ENCODE results near the gene SORBS1.

The SORBS1 gene

DNA sequence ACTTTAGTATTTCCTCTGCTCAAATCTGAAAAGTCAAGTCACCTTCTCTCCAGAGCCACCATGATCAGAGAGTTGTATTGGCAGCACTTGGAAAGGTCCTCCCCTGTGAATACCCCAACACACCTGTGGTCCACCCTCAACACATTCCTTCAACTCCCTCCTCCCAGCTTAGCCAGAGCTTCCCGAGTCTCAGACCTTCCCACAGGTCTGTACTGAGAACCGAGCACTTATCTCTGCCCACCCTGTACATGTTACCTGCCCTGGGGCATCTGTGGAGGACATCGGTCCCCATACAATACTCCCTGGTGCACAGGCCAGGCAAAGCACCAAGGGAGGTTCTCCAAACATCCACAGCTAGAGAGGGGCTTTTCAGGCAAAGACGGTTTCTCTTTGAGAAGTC, 30.6 kb downstream of the SORBS1 start:
- no peaks in the 10 kb centered on the region for H3K9me2 ChIP-seq (replicated peaks; ENCODE audit: insufficient read depth, low read length)
- H3K27ac ChIP-seq (ENCODE audit: low read depth, low read length), result no peak overlapping the region
- no peak overlapping the region for H2AFZ ChIP-seq (ENCODE audit: low read depth, low read length, severe bottlenecking)
- H4K20me1 ChIP-seq (ENCODE audit: low read depth, low read length), result no peaks in the 10 kb centered on the region
- no peak overlapping the region for H3K9ac ChIP-seq (ENCODE audit: low read length)
- H3K36me3 ChIP-seq (ENCODE audit: low read length), result no peaks in the 10 kb centered on the region
- no peak overlapping the region for H3K4me2 ChIP-seq (ENCODE audit: low read depth, low read length, poor library complexity, severe bottlenecking)
- no peaks in the 10 kb centered on the region for H3K9me3 ChIP-seq (ENCODE audit: insufficient read depth, low read length)
- H3K79me2 ChIP-seq (ENCODE audit: insufficient read depth, low read length), result no peaks in the 10 kb centered on the region
- H3K4me3 ChIP-seq (ENCODE audit: insufficient read depth, low read length, poor library complexity, severe bottlenecking), result no peak overlapping the region
- TF ChIP-seq, protein P1, sequence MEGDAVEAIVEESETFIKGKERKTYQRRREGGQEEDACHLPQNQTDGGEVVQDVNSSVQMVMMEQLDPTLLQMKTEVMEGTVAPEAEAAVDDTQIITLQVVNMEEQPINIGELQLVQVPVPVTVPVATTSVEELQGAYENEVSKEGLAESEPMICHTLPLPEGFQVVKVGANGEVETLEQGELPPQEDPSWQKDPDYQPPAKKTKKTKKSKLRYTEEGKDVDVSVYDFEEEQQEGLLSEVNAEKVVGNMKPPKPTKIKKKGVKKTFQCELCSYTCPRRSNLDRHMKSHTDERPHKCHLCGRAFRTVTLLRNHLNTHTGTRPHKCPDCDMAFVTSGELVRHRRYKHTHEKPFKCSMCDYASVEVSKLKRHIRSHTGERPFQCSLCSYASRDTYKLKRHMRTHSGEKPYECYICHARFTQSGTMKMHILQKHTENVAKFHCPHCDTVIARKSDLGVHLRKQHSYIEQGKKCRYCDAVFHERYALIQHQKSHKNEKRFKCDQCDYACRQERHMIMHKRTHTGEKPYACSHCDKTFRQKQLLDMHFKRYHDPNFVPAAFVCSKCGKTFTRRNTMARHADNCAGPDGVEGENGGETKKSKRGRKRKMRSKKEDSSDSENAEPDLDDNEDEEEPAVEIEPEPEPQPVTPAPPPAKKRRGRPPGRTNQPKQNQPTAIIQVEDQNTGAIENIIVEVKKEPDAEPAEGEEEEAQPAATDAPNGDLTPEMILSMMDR (IDR thresholded peaks at IDR 0.05; ENCODE audit: insufficient read depth, low read length, poor library complexity, severe bottlenecking), result no peak
- no peak for TF ChIP-seq EZH2phosphoT487 (conservative IDR thresholded peaks at IDR 0.05; ENCODE audit: low read length)
- H3F3A ChIP-seq (ENCODE audit: insufficient read depth), result no peaks in the 10 kb centered on the region
- H3K27me3 ChIP-seq (ENCODE audit: low read length), result no peaks in the 10 kb centered on the region

DNA sequence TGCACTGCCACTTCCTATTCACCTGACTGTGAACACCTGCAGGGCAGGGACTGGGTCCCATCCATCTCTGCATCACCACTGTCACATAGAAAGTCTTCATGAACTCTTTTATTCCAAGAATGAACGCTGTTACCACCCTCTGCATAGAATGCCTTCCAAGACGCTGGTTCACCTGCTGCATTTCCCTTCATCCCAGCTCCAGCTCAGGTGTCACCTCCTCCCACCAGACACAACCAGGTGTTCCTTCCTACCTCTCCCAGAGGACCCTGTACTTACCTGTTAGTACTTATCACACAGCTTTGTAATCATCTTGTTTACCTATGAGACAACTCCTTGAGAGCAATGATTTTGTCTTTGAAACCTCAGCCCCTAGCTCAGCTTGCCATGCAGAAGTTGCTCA, 31.1 kb downstream of the SORBS1 start:
- Histone ChIP-seq H3K27me3 (ENCODE audit: low read length) (no peaks in the 10 kb centered on the region), H3K36me3 (ENCODE audit: low read length) (no peaks in the 10 kb centered on the region), H3K27ac (ENCODE audit: low read depth, low read length) (no peak overlapping the region), H3K9me3 (ENCODE audit: insufficient read depth, low read length) (no peaks in the 10 kb centered on the region), H3F3A (ENCODE audit: insufficient read depth) (no peaks in the 10 kb centered on the region), H2AFZ (ENCODE audit: low read depth, low read length, severe bottlenecking) (no peak overlapping the region), H3K9me2 (replicated peaks; ENCODE audit: insufficient read depth, low read length) (no peaks in the 10 kb centered on the region), H3K79me2 (ENCODE audit: insufficient read depth, low read length) (no peaks in the 10 kb centered on the region), H3K9ac (ENCODE audit: low read length) (no peak overlapping the region), H3K4me2 (ENCODE audit: low read depth, low read length, poor library complexity, severe bottlenecking) (no peak overlapping the region), H3K4me3 (ENCODE audit: insufficient read depth, low read length, poor library complexity, severe bottlenecking) (no peak overlapping the region), H4K20me1 (ENCODE audit: low read depth, low read length) (no peaks in the 10 kb centered on the region)
- TF ChIP-seq, protein P1 (IDR thresholded peaks at IDR 0.05; ENCODE audit: insufficient read depth, low read length, poor library complexity, severe bottlenecking), result no peak
- no peak for TF ChIP-seq EZH2phosphoT487 (conservative IDR thresholded peaks at IDR 0.05; ENCODE audit: low read length)

DNA sequence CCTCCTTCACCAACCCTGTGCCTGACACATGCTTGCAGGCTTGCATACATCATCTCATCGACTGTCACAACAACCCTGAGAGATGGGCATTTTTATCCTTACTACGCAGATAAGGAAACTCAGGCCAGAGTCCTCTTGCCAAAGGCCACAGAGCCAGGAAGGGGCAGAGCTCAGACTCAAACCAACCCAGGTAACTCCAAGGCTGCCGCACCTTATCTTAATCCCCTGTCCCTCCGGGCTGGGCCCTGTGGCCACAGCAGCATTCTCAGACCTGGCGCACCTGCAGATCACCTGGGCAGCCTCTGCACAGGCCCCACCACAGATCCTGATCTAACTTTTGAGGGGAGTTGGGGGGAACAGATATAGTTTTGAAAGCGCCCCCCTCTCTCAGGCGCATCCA, 35.1 kb downstream of the SORBS1 start:
- no peak overlapping the region for H3K4me2 ChIP-seq (ENCODE audit: low read depth, low read length, poor library complexity, severe bottlenecking)
- no peaks in the 10 kb centered on the region for H3F3A ChIP-seq (ENCODE audit: insufficient read depth)
- no peak overlapping the region for H2AFZ ChIP-seq (ENCODE audit: low read depth, low read length, severe bottlenecking)
- no peaks in the 10 kb centered on the region for H3K27me3 ChIP-seq (ENCODE audit: low read length)
- no peaks in the 10 kb centered on the region for H4K20me1 ChIP-seq (ENCODE audit: low read depth, low read length)
- no peak overlapping the region for H3K27ac ChIP-seq (ENCODE audit: low read depth, low read length)
- H3K36me3 ChIP-seq (ENCODE audit: low read length), result no peaks in the 10 kb centered on the region
- H3K9ac ChIP-seq (ENCODE audit: low read length), result no peak overlapping the region
- H3K9me2 ChIP-seq (replicated peaks; ENCODE audit: insufficient read depth, low read length), result no peaks in the 10 kb centered on the region
- no peak for TF ChIP-seq EZH2phosphoT487 (conservative IDR thresholded peaks at IDR 0.05; ENCODE audit: low read length)
- TF ChIP-seq, protein P1 (IDR thresholded peaks at IDR 0.05; ENCODE audit: insufficient read depth, low read length, poor library complexity, severe bottlenecking), result no peak
- no peak overlapping the region for H3K4me3 ChIP-seq (ENCODE audit: insufficient read depth, low read length, poor library complexity, severe bottlenecking)
- H3K9me3 ChIP-seq (ENCODE audit: insufficient read depth, low read length), result no peaks in the 10 kb centered on the region
- H3K79me2 ChIP-seq (ENCODE audit: insufficient read depth, low read length), result no peaks in the 10 kb centered on the region

DNA sequence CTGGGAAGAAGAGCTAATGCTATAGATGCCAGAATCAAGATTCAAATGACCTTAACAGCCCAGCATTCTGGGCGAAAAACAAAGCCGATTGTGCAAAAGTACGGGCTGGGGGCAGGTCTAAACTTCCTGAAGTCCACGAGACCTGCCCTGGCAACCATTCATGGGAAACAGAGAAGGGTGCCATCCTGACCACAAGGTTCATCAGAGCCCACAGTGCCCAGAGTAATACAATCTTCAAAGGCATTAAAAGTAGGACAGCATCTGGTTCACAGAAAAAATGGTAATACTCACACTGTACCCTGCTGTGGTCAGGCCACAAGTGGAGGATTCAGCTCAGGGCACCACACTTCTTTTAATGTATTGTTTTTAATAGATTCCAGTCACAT, 36.1 kb downstream of the SORBS1 start:
- H3K9me3 ChIP-seq (ENCODE audit: insufficient read depth, low read length), result no peaks in the 10 kb centered on the region
- no peak overlapping the region for H3K4me2 ChIP-seq (ENCODE audit: low read depth, low read length, poor library complexity, severe bottlenecking)
- no peaks in the 10 kb centered on the region for H3F3A ChIP-seq (ENCODE audit: insufficient read depth)
- H3K27me3 ChIP-seq (ENCODE audit: low read length), result no peaks in the 10 kb centered on the region
- no peaks in the 10 kb centered on the region for H3K36me3 ChIP-seq (ENCODE audit: low read length)
- H4K20me1 ChIP-seq (ENCODE audit: low read depth, low read length), result no peaks in the 10 kb centered on the region
- no peak overlapping the region for H3K4me3 ChIP-seq (ENCODE audit: insufficient read depth, low read length, poor library complexity, severe bottlenecking)
- H3K79me2 ChIP-seq (ENCODE audit: insufficient read depth, low read length), result no peaks in the 10 kb centered on the region
- H2AFZ ChIP-seq (ENCODE audit: low read depth, low read length, severe bottlenecking), result no peak overlapping the region
- no peak overlapping the region for H3K9ac ChIP-seq (ENCODE audit: low read length)
- H3K9me2 ChIP-seq (replicated peaks; ENCODE audit: insufficient read depth, low read length), result no peaks in the 10 kb centered on the region
- H3K27ac ChIP-seq (ENCODE audit: low read depth, low read length), result no peak overlapping the region
- TF ChIP-seq, protein P1 (IDR thresholded peaks at IDR 0.05; ENCODE audit: insufficient read depth, low read length, poor library complexity, severe bottlenecking), result no peak
- no peak for TF ChIP-seq EZH2phosphoT487 (conservative IDR thresholded peaks at IDR 0.05; ENCODE audit: low read length)

Measured in SU-DHL-6 (cell line).